Heart right ventricle (tissue), 16 donors: ENCODE measurements around the gene AP3S2. TPM values are rescaled to one million over a fixed set of nuclear protein-coding genes. Genes with fewer than 3 reads are reported as not detected.

Source experiments
- ATAC-seq, 8 donors: fragments of 200-7000 bp; cut with Tn5 transposase; one replicate each; pipeline ENCODE4 v1.9.1; 2020; ENCODE audit warnings: mild to moderate bottlenecking in 8 of 8, moderate library complexity in 8 of 8, moderate number of reproducible peaks in 1 of 8
- DNase-seq, 2 donors: peaks; one replicate each; pipeline ENCODE4 v3.0.0-alpha.2; 2020
- H3K27ac ChIP-seq, 10 donors: fragments of 200-600 bp; sonication (generic) in 2 of 10; one replicate each; pipeline versions ENCODE4 v1.5.0 to v1.8.0; 2020 to 2022; ENCODE audit warnings: mild to moderate bottlenecking in 3 of 10
- H3K27me3 ChIP-seq, 7 donors: fragments of 200-600 bp; one replicate each; pipeline ENCODE4 v1.8.0; 2021 to 2022; ENCODE audit warnings: mild to moderate bottlenecking in 2 of 7
- H3K36me3 ChIP-seq, 9 donors: fragments of 200-600 bp; sonication (generic) in 1 of 9; one replicate each; pipeline versions ENCODE4 v1.5.0 to v1.8.0; 2020 to 2022; ENCODE audit warnings: mild to moderate bottlenecking in 2 of 9
- H3K4me1 ChIP-seq, 9 donors: fragments of 200-600 bp; sonication (generic) in 1 of 9; one replicate each; pipeline versions ENCODE4 v1.5.0 to v1.8.0; 2020 to 2022; ENCODE audit warnings: mild to moderate bottlenecking in 4 of 9
- H3K4me3 ChIP-seq, 10 donors: fragments of 200-600 bp; sonication (generic) in 2 of 10; one replicate each; pipeline versions ENCODE4 v1.5.0 to v1.8.0; 2020 to 2022; ENCODE audit warnings: mild to moderate bottlenecking in 7 of 10, moderate library complexity in 2 of 10
- H3K9me3 ChIP-seq, 11 donors: fragments of 200-600 bp in 10 of 11; sonication (generic) in 2 of 11; one replicate each; pipeline versions ENCODE4 v1.5.0 to v1.8.0; 2013 to 2022; ENCODE audit warnings: mild to moderate bottlenecking in 2 of 11, control low read depth in 1 of 11, moderate library complexity in 1 of 11
- CTCF ChIP-seq, 9 donors: fragments of 200-600 bp; sonication (generic) in 2 of 9; IDR thresholded peaks; one replicate each; pipeline versions ENCODE4 v1.5.0 to v1.8.0; 2021 to 2022; ENCODE audit warnings: antibody characterized with exemption in 9 of 9, mild to moderate bottlenecking in 5 of 9, moderate library complexity in 1 of 9
- WGBS, 2 donors: extraction: QIAGEN DNeasy Blood & Tissue Kit; methylation state at CpG; one replicate each; pipeline ENCODE4 v1.1.7; 2013; ENCODE audit warnings: inconsistent platforms in 1 of 2; 5-methylcytosine and 5-hydroxymethylcytosine counted together
- intact Hi-C, 10 donors: fragments of 100-400 bp; cut with DNase I; formaldehyde crosslinking; loops; one replicate each; pipeline versions ENCODE4 v1.11.1 to v1.14.2; 2022
- polyA plus RNA-seq, 2 donors: library from polyadenylated mRNA; stranded (reverse); fragments of 200-250 nt; gene quantifications; one replicate each; pipeline ENCODE4 v1.2.3, GENCODE V29; 2013
- total RNA-seq, 10 donors: library from RNA; stranded (reverse); fragmentation: NEBNext Ultra II Directional in 3 of 10; extraction: Animal tissue kit (Norgen Biotek cat#: 25700) in 3 of 10; gene quantifications; one replicate each; pipeline versions ENCODE4 v1.2.1 to v1.2.4, GENCODE V29; 2021 to 2023
- donor health status: Arrhythmogenic right ventricular cardiomyopathy.
- donor health status: ischemic (EF 13 %, LVEDD 7.1; RV severe dilation, severe dysfunction).
- donor health status: healthy with polysubstance abuse.
- donor health status: DM: no; HTN: yes; CAD: no.
- donor health status: DM: no; HTN: no; CAD: no.
- donor health status: ischemic (EF 25% LVEDD 6.9; RV normal size, moderate dysfunction).
- donor health status: ischemic (EF 25% LVEDD 5.7; RV mildly dilated, moderate dysfunction).
- donor health status: healthy.
- donor health status: DM: yes; HTN: yes; CAD: no.
- donor health status: Ischemic cardiomyopathy.
- donor health status: ischemic (EF 35%, LVEDD 5.7; RV mildly dilated, moderate dysfunction).
- donor health status: nonischemic (EF 11% LVEDD 7.7; RV severe dilation, severe dysfunction).
- donor health status: DM: yes; HTN: yes; CAD: no.
- donor health status: PGD.
- donor health status: ischemic (EF 29% LVEDD 5.4; RV normal size, mild dysfunction).
- donor health status: nonischemic (EF 23%, LVEDD 6.1; RV moderate dilation, normal function).

The AP3S2 gene
- total and polyA plus RNA-seq, 12 donors = 16.8 to 55.5 (median 45.5) TPM

DNA sequence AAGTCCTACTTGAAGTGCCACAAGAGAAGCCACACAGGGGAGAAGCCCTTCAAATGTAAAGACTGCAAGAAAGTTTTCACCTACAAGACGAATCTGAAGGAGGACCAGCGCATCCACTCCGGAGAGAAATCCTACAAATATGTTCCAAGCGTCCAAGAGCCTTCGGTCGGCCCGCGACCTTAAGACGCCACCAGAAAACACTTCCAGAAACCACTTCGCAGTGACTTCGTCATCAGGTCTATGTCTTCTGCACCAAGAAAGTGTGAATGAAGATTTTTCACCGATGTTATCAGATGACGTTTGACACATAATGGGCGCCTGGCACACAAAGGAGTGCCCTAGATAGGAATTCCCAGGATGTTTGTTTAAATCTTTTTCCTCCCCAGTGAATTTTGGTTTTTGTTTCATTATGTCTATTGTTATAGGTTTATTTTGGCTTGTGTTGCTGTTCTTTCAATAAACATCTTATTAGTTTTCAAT, 43.0 kb upstream of the AP3S2 start:
- ATAC-seq (no peak), DNase-seq (no peak)
- H3K9me3 ChIP-seq = no peaks in the 10 kb centered on the region
- intact Hi-C loops = no loop called here
- WGBS, 2 donors = 90 to 92% methylated on average over 14 of the region's 14 CpGs
- no peak overlapping the region for H3K4me3 ChIP-seq
- H3K36me3 ChIP-seq = no peaks in the 10 kb centered on the region
- no peaks in the 10 kb centered on the region for H3K4me1 ChIP-seq
- no peaks in the 10 kb centered on the region for H3K27me3 ChIP-seq
- no peak for TF ChIP-seq CTCF (IDR thresholded peaks at IDR 0.05)
- no peak overlapping the region for H3K27ac ChIP-seq

DNA sequence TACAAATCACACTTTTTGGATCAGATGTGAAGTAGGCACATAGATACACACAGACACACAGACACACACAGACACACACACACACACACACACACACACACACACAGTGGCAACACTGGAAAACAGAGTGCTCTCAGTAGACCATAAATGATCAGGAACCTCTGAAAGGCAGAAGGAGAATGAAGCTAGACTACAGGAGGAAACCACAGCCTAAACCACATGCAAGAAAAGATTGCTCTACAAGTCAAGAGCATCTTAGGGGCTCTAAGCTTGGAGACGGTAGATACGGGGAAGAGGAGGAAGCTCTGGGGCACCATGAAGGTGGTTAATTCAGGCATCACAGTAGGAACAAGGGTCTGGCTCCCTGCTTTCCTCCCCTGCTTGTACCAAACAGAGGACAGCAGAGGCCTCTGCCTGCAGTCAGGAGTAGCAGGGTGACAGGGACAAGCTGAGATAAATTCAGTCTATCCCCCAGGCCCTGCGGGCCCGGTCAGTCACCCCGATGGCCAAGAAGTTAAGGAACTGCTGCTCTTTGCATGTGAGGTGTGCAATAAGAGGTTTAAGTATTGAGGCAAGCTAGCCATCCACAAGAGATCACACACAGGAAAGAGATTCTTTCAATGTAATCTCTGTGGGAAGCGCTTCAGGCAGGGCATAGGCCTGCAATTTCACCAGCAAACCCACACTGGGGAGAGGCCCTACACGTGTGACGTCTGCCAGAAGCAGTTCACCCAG, 42.4 kb upstream of the AP3S2 start:
- no peak for TF ChIP-seq CTCF (IDR thresholded peaks at IDR 0.05)
- 82 to 94% methylated on average over 8 of the region's 8 CpGs for WGBS, 2 donors
- Histone ChIP-seq H3K4me1 (no peaks in the 10 kb centered on the region), H3K36me3 (no peaks in the 10 kb centered on the region), H3K27ac (no peak overlapping the region), H3K4me3 (no peak overlapping the region), H3K9me3 (no peaks in the 10 kb centered on the region), H3K27me3 (no peaks in the 10 kb centered on the region)
- ATAC-seq (no peak), DNase-seq (no peak)
- intact Hi-C loops = no loop called here

DNA sequence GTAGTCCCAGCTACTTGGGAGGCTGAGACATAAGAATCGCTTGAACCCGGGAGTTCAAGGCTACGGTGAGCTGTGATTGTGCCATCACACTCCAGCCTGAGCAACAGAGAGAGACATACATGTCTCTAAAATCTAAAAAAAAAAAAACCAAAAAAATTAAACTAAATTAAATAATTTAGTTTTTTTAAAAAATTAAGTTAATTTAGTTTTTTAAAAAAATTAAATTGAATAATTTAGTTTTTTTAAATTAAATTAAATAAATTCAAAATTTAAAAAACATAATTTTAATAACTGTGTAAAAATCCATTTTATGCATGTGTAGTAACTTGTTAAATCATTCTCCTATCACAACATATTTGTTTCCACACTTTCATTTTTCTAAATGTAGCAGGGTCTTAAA, 39.1 kb upstream of the AP3S2 start:
- intact Hi-C loops = no loop called here
- no peak for ATAC-seq
- Histone ChIP-seq H3K27me3 (peaks cover 0 to under 1% (median 0%) of the 10 kb centered on the region in 7 donors), H3K9me3 (no peaks in the 10 kb centered on the region), H3K27ac (no peak overlapping the region), H3K4me3 (no peak overlapping the region), H3K4me1 (no peaks in the 10 kb centered on the region), H3K36me3 (no peaks in the 10 kb centered on the region)
- no peak for DNase-seq
- no peak for TF ChIP-seq CTCF (IDR thresholded peaks at IDR 0.05)
- 96 to 100% methylated on average over 3 of the region's 3 CpGs for WGBS, 2 donors

GRCh38 chr15:89928421-89928820, 34.6 kb upstream of the AP3S2 start:
- no peak for TF ChIP-seq CTCF (IDR thresholded peaks at IDR 0.05)
- Histone ChIP-seq H3K9me3 (no peaks in the 10 kb centered on the region), H3K27me3 (peaks cover 0 to 7% (median 0%) of the 10 kb centered on the region in 7 donors), H3K4me1 (no peaks in the 10 kb centered on the region), H3K27ac (no peak overlapping the region), H3K4me3 (no peak overlapping the region), H3K36me3 (no peaks in the 10 kb centered on the region)
- intact Hi-C loops = no loop called here
- no peak for ATAC-seq
- no peak for DNase-seq
- WGBS, 2 donors = 79 to 82% methylated on average over 4 of the region's 4 CpGs
